Measurements from ENCODE around the gene NELL2.
A peak's percentile ranks its signal among the peaks of the same experiment; 100 is the strongest.
"Not testable (repeated sequence)": the region's sequence is repeated elsewhere in the genome, so short reads cannot be mapped to it uniquely, and the experiment has no call there.

Gene NELL2

DNA sequence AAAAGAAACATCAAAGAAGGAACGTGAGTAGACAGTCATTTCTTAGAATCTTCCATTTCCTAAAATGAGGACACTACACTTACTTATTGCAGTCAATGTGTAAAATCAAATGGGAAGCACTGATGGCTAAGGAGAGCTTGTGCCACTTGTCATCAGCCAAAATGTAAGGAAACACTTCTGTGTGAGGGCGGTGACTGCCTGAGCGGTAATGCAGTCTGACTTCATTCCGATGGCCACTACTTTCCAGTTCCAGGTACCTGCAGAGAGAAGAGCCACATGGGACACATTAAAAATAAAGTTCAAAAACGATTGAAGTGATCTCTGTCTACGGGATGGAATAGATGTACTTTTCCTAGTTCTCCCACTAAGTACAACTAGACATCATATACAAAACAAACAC is 96.3 kb downstream of the NELL2 start:
- DNase-seq (ENCODE audit: low read depth in 1 of 2, low spot score in 1 of 2) = no peak

DNA sequence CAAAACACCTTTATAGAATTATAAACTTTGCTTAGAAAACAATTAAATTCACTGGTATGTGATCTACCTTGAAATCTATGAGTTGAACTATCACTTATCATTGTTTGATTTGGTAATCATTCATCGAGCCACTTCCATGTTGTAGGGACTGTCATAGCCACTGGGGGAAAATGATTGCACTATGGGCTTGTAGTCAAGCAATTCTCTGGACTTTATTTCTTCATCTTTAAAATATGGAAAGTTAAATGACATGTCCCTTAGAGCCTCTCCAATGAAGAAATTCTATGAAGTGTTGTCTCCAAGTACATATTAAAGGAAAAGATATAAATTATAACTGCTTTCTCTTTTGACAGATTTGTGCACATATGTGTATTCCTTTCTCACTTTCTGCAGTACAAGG is 97.3 kb downstream of the NELL2 start:
- DNase-seq (ENCODE audit: low read depth in 1 of 2, low spot score in 1 of 2) = no peak

DNA sequence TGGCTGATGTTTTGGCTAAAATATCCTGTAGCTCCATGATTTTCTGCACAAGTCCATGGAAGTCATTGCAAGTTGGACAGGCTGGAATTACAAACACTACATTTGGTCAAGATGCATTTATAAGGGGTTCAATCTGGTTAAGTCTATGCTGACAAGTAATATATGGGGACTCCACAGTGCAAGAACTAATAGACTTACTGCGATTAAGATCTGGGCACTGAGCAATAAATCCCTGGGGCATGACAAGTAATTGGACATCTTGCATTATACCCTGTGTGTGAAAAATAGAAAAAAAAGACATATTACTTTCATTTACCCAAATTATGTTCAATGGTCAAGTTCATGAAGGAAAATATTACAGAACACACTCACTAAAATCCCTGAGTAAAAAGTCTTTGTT is 99.1 kb downstream of the NELL2 start:
- no peak for DNase-seq (ENCODE audit: low read depth in 1 of 2, low spot score in 1 of 2)

DNA sequence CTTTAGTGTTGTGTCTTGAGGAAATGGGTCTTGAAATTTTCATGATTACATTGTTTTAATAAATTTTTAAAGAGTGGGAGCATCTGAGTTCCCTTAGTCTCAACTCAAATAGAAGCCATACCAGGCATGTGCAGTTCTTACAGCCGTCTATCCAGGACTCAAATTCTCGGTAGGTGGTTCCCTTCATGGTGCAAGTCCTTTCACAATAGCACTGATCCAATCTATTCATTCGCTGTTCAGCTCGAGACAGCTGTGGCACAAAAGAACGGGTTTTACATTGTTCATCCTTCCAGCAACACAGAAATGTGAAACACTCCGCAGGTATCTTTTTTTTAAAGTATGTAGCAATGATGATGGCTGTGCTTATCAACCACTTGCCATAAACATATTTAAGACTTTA is 100.2 kb downstream of the NELL2 start:
- no peak for DNase-seq (ENCODE audit: low read depth in 1 of 2, low spot score in 1 of 2)

DNA sequence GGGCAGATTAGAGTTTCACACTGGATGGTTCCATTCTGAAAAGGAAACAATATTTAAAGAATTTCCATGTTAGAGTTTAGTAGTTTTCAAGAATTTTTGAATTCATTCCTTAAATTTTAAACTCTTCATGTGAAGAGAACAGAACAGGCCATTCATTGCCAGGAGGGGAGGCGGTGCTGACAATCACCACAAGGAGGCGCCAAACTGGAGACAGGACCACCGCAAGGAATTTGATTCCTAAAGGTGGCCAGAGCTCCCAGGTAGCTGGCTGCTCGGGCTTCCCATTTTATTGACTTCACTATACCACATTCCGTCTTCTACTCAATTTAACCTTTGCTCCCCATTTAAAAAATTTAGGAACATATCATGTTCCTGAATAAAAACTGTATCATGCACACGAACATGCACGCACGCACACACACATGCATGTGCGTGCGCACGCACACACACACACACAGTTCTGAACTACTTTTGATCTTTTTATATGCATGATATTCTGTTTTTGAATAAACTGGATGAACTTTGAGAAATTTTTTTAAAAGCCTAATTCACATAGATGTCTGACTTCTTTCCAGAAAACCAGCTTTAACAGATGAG is 101.2 kb downstream of the NELL2 start:
- peak; percentile 21 to 45 for DNase-seq (ENCODE audit: low read depth in 1 of 2, low spot score in 1 of 2)

DNA sequence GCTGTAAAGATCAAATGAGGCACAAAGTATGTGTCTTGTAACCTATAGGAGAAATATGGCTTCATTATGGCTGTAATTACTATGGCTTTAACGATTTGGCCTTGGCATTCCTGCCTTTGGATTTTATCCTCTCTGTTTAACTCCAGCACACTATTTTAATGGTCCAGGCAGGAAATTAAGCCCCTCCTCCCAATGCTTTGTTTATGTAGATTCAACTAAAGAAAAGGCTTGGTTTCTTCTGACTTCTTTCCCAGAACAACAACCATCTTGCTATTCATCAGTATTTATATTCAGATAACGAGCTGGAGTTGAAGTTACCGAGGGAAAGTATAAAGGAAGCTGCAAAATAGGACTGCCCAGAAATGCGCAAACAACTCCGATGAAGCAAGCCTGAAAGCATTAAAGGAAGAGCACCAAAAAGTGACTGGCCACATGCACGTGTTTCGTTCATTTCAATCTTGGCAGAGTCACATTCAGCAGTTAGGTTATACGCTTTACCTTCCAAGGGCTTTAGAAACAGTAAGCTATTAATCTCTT is 104.6 kb downstream of the NELL2 start:
- no peak for DNase-seq (ENCODE audit: low read depth in 1 of 2, low spot score in 1 of 2)

DNA sequence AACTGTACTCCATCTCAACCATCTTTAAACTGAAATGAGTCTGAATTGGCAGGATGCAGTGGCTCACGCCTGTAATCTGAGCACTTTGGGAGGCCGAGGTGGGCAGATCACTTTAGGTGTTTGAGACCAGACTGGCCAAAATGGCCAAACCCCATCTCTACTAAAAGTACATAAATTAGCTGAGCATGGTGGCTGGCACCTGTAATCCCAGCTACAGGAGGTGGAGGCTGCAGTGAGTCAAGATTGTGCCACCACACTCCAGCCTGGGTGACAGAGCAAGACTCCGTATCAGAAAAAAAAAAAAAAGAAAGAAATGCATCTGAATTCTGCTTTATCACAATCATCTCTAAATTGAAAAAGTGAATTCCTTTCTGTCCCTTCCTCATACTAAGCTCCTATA is 110.3 kb downstream of the NELL2 start:
- DNase-seq (ENCODE audit: low read depth in 1 of 2, low spot score in 1 of 2) = no peak

DNA sequence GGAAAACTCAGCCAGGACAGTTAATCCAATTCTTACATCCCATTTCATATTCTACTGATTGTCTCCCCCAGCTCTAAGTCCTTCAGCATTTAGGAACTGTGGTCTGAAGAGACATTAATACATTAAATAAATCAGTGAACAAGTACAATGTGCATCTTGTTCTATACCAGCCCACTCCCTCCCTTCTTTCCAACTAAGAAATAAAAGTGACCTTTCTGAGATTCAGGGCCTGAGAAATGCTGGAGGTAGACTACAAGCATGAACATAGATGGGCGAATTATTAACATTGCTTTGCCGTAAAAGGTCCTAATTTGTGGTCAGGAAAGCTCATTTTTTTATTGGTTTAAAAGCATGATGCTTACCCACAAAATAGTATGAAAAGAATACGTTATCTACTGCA is 113.1 kb downstream of the NELL2 start:
- DNase-seq (ENCODE audit: low read depth in 1 of 2, low spot score in 1 of 2) = no peak

DNA sequence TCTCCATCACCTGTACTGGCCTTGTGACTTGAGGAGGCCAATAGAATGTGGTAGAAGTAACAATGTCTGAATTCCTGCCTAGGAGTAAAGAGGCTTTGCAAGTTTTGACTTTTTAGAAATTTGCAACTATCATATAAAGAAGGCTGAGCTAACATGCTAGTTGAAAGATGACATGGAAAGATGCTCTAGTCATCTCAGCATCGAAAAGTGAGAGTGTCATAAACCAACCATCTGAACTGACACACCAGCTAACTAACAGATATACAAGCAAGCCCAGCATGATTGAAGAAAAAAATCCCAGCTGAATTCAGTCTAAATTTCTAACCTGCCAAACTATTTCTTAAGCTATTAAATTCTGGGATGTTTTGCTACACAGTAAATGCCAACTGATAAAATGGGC is 116.8 kb downstream of the NELL2 start:
- no peak for DNase-seq (ENCODE audit: low read depth in 1 of 2, low spot score in 1 of 2)

DNA sequence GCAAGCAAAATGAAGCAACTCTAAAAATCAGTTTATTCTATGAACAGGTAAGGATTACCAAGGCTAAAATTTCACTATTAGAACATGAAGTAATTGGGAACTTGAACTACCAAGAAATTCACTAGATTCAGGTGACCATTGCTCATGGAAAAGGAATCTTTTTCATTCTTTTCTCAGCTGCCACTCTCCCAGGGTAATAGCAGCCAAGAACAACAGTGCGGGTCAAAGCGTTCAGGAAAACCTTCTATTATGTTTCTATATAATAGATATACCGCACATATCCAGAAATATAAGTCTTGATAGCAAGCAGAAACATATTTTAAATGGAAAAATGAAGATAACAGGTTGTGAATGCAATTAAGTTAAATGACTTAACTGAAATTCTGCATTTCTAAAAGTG is 125.6 kb downstream of the NELL2 start:
- DNase-seq (ENCODE audit: low read depth in 1 of 2, low spot score in 1 of 2) = no peak

DNA sequence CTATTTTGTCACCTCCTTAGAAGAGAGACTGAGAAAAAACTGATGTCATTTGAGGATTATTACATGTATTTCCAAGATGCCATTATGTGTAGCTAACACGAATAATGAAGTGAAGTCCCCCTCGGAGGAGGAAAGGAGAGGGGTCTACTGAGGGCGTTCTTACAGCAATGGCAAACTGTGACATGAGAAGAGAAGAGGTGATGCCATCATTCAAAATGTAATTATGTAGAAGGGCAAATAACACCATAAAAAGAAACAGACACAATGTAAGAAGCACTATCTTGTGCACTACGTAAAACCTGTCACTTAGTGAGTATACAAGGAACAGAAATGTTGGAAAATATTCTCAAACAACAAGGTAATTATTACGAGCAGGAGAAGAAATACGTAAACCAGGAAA is 126.5 kb downstream of the NELL2 start:
- DNase-seq (ENCODE audit: low read depth in 1 of 2, low spot score in 1 of 2) = no peak

DNA sequence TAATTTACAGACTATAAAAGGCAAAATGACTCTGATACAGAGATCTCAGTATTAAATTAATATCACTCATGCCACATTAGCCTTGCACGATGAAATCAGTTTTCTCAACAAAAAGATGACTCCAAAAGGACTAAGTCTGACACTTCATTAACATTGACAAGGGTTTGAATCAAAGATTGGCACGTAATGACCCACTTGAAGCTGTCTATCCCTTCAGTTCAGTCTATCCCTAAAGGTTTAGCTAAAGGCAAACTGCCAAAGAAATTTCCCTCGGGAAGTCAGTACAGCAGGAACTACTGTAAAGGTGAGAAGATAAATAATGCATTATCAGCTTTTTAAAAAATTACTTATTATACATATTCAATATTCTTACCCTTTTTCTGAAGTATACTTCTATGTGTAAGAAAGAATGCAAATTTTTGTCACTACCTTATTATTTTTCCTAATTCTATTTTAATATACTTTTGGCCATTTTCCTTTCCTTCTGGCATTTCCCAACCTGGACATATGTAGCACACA is 127.1 kb downstream of the NELL2 start:
- DNase-seq (ENCODE audit: low read depth in 1 of 2, low spot score in 1 of 2) = no peak

DNA sequence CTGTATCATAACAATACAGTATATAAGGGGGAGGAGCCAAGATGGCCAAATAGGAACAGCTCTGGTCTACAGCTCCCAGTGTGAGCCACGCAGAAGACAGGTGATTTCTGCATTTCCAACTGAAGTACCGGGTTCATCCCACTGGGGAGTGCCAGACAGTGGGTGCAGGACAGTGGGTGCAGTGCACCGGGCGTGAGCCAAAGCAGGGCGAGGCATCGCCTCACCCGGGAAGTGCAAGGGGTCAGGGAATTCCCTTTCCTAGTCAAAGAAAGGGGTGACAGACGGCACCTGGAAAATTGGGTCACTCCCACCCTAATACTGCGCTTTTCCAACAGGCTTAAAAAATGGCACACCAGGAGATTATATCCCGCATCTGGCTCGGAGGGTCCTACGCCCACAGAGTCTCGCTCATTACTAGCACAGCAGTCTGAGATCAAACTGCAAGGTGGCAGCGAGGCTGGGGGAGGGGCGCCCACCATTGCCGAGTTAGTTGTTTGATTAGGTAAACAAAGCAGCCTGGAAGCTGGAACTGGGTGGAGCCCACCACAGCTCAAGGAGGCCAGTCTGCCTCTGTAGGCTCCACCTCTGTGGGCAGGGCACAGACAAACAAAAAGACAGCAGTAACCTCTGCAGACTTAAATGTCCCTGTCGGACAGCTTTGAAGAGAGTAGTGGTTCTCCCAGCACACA is 134.7 kb downstream of the NELL2 start:
- not testable (repeated sequence) for DNase-seq (ENCODE audit: low read depth in 1 of 2, low spot score in 1 of 2)

DNA sequence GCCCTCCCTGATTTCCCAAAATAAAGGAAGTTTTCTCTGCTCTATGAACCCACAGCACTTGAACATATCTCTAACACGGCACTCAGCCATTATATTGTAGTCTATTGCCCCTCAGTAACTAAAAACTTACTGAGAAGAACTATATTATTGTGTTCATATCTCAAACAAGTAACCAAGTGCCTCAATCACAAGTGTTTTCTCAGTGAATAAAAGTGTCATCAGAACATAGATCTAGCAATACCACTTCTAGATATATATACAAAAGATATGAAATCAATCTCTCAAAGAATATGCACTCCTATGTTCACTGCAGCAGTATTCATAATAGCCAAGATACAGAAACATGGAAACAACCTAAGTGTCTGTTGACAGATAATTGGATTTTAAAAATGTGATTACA is 138.1 kb downstream of the NELL2 start:
- DNase-seq (ENCODE audit: low read depth in 1 of 2, low spot score in 1 of 2) = no peak

DNA sequence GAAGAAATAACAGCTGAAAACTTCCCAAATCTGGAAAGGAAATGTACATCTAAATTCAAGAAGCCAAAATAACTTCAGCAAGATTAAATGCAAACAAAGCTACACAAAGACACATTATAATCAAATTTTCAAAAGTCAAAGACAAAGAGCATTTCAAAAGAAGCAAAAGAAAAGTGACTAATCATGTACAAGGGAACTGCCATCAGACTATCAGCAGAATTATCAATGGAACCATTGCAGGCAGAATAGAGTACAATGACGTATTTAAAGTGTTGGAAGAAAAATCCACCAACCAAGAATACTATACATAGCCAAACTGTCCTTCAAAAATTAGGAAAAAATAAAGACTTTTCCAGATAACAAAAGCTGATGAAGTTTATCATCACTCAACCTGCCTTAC is 147.5 kb downstream of the NELL2 start:
- DNase-seq (ENCODE audit: low read depth in 1 of 2, low spot score in 1 of 2) = no peak

DNA sequence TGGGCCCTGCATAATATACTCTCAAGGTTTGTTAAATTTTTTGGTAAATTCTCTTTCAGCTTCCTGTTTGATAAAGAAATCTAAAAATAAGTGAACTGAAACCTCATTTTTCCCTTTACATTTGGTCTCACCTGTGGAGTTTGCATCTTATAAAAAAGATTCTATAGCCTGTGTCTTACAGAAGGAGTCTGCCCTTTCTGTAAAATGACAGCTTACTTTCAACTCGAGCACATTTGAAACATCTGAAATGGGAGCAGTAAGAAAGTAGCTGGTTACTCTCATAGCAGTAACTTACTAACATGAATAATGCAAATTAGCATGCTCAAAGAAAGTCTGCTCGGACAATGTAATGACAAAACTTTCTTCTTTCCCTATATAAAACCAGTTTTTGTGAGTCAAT is 155.8 kb downstream of the NELL2 start:
- DNase-seq (ENCODE audit: low read depth in 1 of 2, low spot score in 1 of 2) = no peak

DNA sequence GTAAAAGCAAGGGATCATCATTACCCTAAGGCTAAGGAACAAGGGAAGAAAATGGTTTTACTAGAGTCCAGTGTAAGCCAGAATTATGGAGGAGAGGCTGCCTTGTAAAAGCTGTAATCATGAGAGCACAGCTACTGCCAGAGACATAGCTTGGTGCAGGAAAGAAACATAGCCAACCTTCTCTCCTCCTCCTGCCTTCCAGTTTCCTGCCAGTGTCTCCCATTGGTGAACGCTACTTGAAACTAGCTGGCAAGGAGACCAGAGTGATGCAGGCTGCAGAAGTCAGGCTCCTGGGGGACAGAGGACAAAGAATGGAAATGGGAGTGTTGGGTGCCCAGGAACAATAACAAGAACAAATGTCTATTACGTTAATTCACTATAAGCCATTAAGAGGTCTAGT is 158.5 kb downstream of the NELL2 start:
- DNase-seq (ENCODE audit: low read depth in 1 of 2, low spot score in 1 of 2) = no peak

DNA sequence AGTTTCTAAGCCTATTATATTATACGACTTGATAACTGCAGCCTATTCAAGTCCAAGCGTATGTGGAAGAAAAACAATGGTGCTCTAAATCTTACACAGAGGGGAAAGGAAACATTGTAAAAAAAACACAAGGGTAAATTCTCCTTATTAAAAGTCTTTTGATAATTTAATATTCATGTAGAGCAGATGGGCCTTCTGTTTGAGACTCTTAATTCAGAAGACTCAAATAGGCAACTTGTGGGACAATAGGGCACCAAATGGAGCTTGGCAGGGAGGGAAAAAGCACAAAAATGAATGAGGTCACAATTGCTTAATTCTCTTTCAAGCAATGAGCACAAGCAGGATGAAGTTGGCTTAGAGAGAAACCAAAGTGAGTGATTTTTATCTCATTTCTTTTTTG is 159.4 kb downstream of the NELL2 start:
- no peak for DNase-seq (ENCODE audit: low read depth in 1 of 2, low spot score in 1 of 2)

DNA sequence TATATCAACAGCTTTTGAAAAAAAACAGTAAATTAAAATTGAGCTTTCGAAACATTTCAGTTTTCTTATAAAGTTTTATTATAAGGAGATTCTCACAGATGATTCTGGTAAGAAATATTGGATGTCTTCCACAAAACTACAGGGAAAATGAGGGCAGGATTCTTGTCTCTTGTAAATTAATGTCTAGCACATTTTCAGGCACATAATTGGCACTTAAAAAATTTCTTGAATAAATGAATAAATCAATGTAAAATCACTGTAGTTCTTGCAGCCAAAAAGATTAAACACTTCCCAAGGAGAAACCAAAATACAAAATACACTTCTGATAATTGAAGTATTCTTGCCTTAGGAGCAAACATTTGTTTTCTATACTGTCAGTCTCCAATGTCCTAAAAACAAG is 164.4 kb downstream of the NELL2 start:
- DNase-seq (ENCODE audit: low read depth in 1 of 2, low spot score in 1 of 2) = no peak

DNA sequence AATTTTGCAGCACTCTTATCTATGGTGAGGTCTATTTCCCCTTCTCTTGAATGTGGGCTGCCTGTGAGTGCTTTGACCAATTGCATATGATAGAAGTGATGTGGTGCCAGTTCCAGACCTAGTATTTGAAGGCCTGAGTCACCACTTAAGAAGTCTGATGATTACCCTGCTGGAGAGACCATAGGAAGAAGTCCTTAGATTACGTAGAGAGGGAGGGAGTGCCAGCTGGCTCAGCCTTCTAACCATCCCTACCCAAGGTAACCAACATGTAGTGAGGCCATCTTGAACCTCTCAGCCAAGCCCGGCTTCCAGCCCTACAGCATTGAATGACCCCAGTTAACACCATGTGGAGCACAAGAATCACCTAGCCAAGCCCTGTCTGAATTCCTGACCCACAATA is 166.9 kb downstream of the NELL2 start:
- no peak for DNase-seq (ENCODE audit: low read depth in 1 of 2, low spot score in 1 of 2)

DNA sequence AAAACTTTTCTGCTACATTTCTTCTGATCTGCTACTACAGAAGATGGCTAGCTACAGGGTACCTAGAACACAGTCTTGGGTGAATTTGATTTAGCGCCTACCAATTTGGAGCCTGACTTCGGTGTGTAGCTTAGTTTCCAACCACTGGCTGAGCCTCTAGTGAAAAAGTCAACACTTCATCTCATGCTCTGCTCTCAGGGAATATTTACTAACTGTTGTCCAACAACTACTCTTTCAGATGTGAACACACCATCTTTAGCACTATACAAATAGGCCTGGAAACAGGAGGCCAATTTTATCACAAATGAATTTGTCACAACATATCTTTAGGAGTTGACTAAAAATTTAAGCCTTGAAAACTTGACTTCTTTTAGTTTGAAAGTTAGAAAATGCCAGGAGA is 167.9 kb downstream of the NELL2 start:
- DNase-seq (ENCODE audit: low read depth in 1 of 2, low spot score in 1 of 2) = no peak

DNA sequence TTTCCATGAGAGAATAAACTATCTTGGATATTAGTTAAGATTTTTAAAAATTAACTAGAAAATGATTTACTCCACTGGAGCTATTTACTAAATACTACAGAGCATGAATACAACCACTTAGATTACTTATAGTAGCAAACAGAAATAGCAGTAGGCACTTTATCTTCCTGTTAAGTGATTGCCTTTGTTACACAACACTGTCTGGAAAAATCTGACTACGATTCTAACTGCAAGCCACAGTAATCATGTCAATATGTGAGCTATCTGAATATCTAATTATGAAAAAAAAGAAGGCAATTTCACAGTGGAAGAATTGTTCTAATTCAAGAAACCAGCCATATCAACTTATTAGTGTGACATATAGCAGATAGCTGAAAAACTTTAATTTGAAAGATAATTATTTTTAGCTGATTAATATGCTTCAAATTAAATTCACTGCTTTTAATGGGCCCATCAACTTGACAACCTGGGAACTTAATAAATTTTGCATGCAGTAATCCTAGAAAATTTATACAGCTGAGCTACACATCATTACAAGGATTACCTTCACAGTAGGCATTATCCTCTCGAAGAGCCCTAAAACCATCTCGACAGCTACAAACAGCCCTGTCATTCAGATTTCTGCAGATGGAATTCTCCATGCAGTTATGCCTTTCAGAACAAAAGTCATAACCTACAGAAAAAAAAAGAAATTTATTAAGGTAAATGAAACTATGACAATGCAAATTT is 172.8 kb downstream of the NELL2 start:
- no peak for DNase-seq (ENCODE audit: low read depth in 1 of 2, low spot score in 1 of 2)
